HG03159 (cell line): ENCODE data around the gene UMOD.

Experiments used
- ATAC-seq: cut with Tn5 transposase; IDR thresholded peaks from one replicate; pipeline ENCODE4 v1.9.1; 2021; ENCODE audit warnings: mild to moderate bottlenecking, moderate library complexity; ENCODE audit not compliant: unreplicated experiment

The UMOD gene

GRCh38 chr16:20352615-20353014, at the start of gene UMOD:
TSS of gene UMOD (minus strand) at chr16:20352715. CDS start at chr16:20350737, 1,978 bp downstream.
- no peak for ATAC-seq

- no peak for ATAC-seq
Measured at GRCh38 chr16:20401475-20402016, 49.0 kb upstream of the UMOD start.

GRCh38 chr16:20401066-20401465, 48.6 kb upstream of the UMOD start:
- no peak for ATAC-seq

DNA sequence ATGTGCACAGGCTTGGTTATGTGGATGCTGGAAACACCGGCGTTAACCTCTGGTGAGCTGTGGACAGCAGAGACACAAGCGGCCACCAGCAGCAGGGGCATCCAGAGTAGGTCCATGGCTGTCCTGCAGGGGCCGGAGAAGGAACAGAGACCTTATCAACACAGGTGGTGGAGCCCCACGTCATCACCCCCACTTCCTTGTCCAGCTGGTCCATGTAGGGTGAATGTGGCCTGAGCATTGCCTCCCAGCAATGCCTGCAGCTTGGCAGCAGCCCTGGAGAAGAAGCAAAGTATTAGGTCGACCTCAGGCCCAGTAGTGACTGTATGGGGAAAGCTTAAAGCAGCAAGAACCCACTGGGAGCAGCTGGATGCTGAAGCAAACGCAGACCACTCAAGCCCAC, 46.7 kb upstream of the UMOD start:
- no peak for ATAC-seq

DNA sequence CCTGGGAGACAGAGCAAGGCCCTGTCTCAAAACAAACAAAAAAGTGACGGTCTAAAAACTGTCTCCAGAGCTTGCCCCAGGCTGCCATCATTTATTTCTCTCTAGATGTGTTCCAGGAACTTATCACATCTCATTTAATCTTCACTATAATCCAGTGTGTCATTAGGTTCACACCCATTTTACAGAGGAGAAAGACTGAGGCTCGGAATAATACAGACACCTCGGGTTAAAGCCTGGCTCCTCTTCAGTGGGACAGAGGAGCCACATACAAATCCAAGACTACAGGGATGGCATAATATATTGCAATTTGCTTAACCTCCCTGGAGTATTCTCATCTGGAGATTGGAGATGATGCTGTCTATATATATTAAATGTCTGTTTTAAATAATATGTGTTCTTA, 46.1 kb upstream of the UMOD start:
- ATAC-seq: no peak

- ATAC-seq: no peak
Measured at GRCh38 chr16:20397468-20398074, 45.1 kb upstream of the UMOD start.

GRCh38 chr16:20396846-20397467, 44.4 kb upstream of the UMOD start:
- ATAC-seq: no peak

DNA sequence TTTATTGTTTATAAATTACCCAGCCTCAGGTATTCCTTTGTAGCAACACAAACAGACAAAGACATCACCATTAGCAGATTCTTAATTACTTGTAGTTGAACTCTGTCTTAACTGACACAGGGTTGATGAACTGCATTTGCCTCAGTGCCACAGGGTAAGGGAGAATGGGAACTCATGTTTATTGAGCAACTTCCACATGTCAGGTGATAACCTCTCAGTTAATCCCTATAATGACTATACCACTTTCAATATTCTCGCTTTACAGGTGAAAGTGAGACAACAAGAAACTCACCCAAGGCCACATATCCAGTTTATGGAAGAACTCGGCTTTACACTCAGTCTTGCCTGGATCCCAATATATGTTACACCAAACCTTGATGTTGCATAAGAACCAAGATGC, 43.4 kb upstream of the UMOD start:
- no peak for ATAC-seq

DNA sequence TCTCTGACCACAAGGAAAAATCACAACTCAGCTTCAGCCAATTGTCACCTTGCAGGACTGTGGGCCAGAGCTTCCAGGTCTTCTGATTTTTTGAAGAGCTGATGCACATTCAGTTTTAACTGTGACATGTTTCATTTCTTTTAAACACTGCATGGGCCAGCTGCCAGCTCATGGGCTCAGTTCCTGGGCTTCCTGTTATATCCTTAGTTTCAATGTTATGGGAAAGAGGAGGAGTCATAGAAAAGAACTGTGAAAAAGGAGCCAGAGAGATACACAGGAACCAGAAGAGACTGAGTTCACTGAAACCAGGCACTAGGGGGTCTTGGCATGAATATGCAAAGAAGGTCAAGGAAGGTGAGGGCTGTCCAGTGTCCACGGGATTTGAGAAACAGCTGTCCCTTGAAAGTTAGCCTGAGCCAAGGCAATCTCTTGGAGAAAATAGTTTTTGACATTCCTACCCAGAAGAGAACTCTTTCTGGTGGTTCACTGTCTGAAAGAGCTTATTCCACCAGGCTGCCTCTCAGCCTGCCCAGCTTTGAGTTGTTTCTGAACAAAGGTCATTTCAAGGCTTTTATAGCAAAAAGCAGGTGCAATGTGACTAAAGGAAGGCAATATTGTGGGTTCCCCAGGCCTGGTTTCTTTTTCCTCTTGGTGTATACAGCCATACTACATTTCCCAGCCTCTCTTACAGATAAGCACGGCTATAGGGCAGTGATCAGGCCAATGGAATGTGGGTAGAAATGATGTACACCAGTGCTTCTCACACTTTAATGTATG, 41.5 kb upstream of the UMOD start:
- no peak for ATAC-seq

GRCh38 chr16:20391045-20391444, 38.5 kb upstream of the UMOD start:
- no peak for ATAC-seq

- ATAC-seq: no peak
Measured at GRCh38 chr16:20388854-20389253, 36.3 kb upstream of the UMOD start.

- ATAC-seq: no peak
Measured at GRCh38 chr16:20387978-20388377, 35.5 kb upstream of the UMOD start.

GRCh38 chr16:20385844-20386832, 33.6 kb upstream of the UMOD start:
- ATAC-seq: no peak

- peak; percentile 60 for ATAC-seq
Measured at GRCh38 chr16:20383106-20384029, 30.9 kb upstream of the UMOD start.

GRCh38 chr16:20382202-20382948, 29.9 kb upstream of the UMOD start:
- ATAC-seq: no peak

DNA sequence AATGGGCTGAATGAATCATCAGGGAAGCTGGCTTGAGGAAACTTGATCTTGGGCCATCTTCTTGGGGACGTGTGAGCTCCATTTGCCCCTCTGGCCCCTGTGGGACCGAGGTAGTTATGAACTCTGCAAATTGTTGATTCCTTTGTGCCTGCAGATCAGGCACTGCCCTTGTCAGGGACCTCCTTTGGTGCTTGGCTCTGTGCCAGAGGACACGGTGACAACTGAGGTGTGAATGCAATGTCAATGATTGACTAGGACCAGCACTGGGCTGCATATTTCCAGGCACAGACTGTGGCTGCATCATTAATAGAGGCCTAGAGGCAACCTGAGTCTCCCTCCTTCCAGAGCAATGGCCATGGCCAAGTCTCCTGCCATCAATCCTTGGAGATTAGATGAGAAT, 28.3 kb upstream of the UMOD start:
- ATAC-seq: no peak

DNA sequence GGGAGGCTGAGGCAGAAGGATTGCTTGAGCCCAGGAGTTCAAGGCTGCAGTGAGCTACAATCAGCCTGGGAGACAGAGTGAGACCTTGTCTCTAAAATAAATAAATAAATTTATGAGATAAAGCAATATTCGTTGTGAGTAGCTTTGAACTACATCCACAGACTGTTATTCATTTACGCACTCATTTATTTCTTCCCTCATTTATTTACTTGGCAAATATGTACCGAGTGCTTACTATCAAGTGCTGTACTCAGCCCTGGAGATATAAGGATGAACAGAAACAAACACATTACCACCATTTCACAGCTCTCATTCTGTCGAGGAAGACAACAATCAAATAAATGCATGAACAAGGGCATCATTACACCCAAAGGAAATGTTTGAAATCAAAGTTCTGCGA, 24.7 kb upstream of the UMOD start:
- ATAC-seq: no peak

DNA sequence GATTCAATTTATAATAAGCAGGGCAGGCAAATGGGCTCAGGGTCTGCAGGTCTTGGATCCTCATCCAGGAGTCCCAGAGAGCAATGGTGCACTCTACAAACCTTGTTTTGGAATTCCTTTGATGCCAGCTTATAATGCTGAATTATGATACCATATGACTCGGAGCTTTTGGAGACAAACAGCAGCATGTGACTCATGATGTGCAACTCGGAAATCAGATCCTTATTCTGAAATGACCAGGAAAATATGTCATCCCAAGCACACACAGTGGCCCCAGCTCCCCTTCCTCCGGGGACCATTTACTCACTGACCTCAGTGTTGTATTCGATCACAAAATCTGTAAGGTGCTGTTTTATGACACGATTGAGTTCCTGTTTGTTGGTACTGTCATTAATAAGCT, 20.2 kb upstream of the UMOD start:
- no peak for ATAC-seq

GRCh38 chr16:20369452-20370054, 17.0 kb upstream of the UMOD start:
- ATAC-seq: no peak
